ENCODE data around the gene FN3K.
"Not testable (repeated sequence)": the region's sequence is repeated elsewhere in the genome, so short reads cannot be mapped to it uniquely, and the experiment has no call there.

FN3K gene

GRCh38 chr17:82774456-82774855 is 39.0 kb downstream of the FN3K start:
- H3K4me1 ChIP-seq (ENCODE audit: control insufficient read depth in 2 of 2, insufficient read depth in 2 of 2, low read length in 2 of 2); H3K4me3 ChIP-seq (ENCODE audit: low read length in 2 of 2); H3K27ac ChIP-seq (ENCODE audit: low read depth in 2 of 2, low read length in 2 of 2): not testable (repeated sequence)

GRCh38 chr17:82775001-82775823 is 39.8 kb downstream of the FN3K start:
- Histone ChIP-seq H3K27me3 (ENCODE audit: control insufficient read depth in 2 of 2, insufficient read depth in 2 of 2, low read length in 2 of 2) (no peaks in the 10 kb centered on the region), H3K9ac (ENCODE audit: low read depth in 1 of 2, low read length in 2 of 2) (peak overlapping the region; percentile 0 to 24), H3K36me3 (ENCODE audit: control insufficient read depth in 2 of 2, insufficient read depth in 2 of 2, low read length in 2 of 2) (peaks cover 0 to 6% of the 10 kb centered on the region in 2 donors), H3K4me3 (ENCODE audit: low read length in 2 of 2) (peak overlapping the region in 1 of 2 donors; percentile 54), H3K4me1 (ENCODE audit: control insufficient read depth in 2 of 2, insufficient read depth in 2 of 2, low read length in 2 of 2) (peaks cover 0 to 10% of the 10 kb centered on the region in 2 donors), H3K27ac (ENCODE audit: low read depth in 2 of 2, low read length in 2 of 2) (no peak overlapping the region), H3K9me3 (ENCODE audit: control insufficient read depth in 2 of 2, low read length in 2 of 2) (no peaks in the 10 kb centered on the region)

More at GRCh38 chr17:82774456-82774855, 39.0 kb downstream of the FN3K start:
- not testable (repeated sequence) for H3K9me3 ChIP-seq (ENCODE audit: control insufficient read depth in 2 of 2, low read length in 2 of 2); H3K27me3 ChIP-seq (ENCODE audit: control insufficient read depth in 2 of 2, insufficient read depth in 2 of 2, low read length in 2 of 2); H3K36me3 ChIP-seq (ENCODE audit: control insufficient read depth in 2 of 2, insufficient read depth in 2 of 2, low read length in 2 of 2); H3K9ac ChIP-seq (ENCODE audit: low read depth in 1 of 2, low read length in 2 of 2)

DNA sequence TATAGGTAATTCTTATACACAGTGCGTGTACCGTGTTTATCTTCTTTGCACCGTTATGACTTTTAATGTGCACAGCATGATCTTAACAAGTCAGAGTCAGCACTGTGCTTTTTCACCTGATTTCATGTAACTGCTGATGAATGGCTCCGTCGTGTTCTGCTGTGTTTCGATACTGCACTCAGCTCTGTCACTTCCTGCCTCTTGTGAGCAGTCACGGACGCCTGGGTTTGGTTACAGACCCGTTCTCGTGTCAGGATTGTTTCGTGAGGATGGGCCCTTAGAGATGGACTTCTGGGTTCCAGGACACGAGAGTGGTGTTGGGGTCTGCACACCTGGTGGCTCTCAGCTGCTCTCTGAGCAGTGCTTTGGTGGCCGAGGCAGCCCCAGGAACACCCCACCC is 41.0 kb downstream of the FN3K start:
- no peaks in the 10 kb centered on the region for H3K9me3 ChIP-seq (ENCODE audit: control insufficient read depth in 2 of 2, low read length in 2 of 2)
- H3K27ac ChIP-seq (ENCODE audit: low read depth in 2 of 2, low read length in 2 of 2): no peak overlapping the region
- peaks cover 0 to 6% of the 10 kb centered on the region in 2 donors for H3K36me3 ChIP-seq (ENCODE audit: control insufficient read depth in 2 of 2, insufficient read depth in 2 of 2, low read length in 2 of 2)
- no peak overlapping the region for H3K9ac ChIP-seq (ENCODE audit: low read depth in 1 of 2, low read length in 2 of 2)
- no peaks in the 10 kb centered on the region for H3K27me3 ChIP-seq (ENCODE audit: control insufficient read depth in 2 of 2, insufficient read depth in 2 of 2, low read length in 2 of 2)
- no peak overlapping the region for H3K4me3 ChIP-seq (ENCODE audit: low read length in 2 of 2)
- H3K4me1 ChIP-seq (ENCODE audit: control insufficient read depth in 2 of 2, insufficient read depth in 2 of 2, low read length in 2 of 2): peaks cover 0 to 10% of the 10 kb centered on the region in 2 donors

DNA sequence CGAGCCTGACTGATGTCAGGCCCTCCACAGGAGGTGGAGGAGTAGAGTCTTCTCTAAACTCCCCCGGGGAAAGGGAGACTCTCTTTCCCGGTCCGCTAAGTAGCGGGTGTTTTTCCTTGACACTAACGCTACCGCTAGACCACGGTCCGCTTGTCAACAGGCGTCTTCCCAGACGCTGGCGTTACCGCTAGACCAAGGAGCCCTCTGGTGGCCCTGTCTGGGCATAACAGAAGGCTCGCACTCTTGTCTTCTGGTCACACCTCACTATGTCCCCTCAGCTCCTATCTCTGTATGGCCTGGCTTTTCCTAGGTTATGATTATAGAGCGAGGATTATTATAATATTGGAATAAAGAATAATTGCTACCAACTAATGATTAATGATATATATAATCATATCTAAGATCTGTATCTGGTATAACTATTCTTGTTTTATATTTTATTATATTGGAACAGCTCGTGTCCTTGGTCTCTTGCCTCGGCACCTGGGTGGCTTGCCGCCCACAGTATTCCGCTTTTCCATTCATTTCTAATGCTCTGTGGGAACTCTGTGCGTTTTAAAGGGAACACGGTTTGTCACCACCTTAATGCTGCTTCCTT is 42.5 kb downstream of the FN3K start:
- not testable (repeated sequence) for H3K4me1 ChIP-seq (ENCODE audit: control insufficient read depth in 2 of 2, insufficient read depth in 2 of 2, low read length in 2 of 2); H3K4me3 ChIP-seq (ENCODE audit: low read length in 2 of 2); H3K9ac ChIP-seq (ENCODE audit: low read depth in 1 of 2, low read length in 2 of 2); H3K9me3 ChIP-seq (ENCODE audit: control insufficient read depth in 2 of 2, low read length in 2 of 2); H3K27me3 ChIP-seq (ENCODE audit: control insufficient read depth in 2 of 2, insufficient read depth in 2 of 2, low read length in 2 of 2); H3K27ac ChIP-seq (ENCODE audit: low read depth in 2 of 2, low read length in 2 of 2)
- peaks cover 3 to 12% of the 10 kb centered on the region in 2 donors for H3K36me3 ChIP-seq (ENCODE audit: control insufficient read depth in 2 of 2, insufficient read depth in 2 of 2, low read length in 2 of 2)

GRCh38 chr17:82779541-82779940 is 44.1 kb downstream of the FN3K start:
- Histone ChIP-seq H3K9ac (ENCODE audit: low read depth in 1 of 2, low read length in 2 of 2) (no peak overlapping the region), H3K4me3 (ENCODE audit: low read length in 2 of 2) (no peak overlapping the region), H3K27me3 (ENCODE audit: control insufficient read depth in 2 of 2, insufficient read depth in 2 of 2, low read length in 2 of 2) (no peaks in the 10 kb centered on the region), H3K4me1 (ENCODE audit: control insufficient read depth in 2 of 2, insufficient read depth in 2 of 2, low read length in 2 of 2) (peaks cover 2 to 4% of the 10 kb centered on the region in 2 donors), H3K27ac (ENCODE audit: low read depth in 2 of 2, low read length in 2 of 2) (no peak overlapping the region), H3K9me3 (ENCODE audit: control insufficient read depth in 2 of 2, low read length in 2 of 2) (no peaks in the 10 kb centered on the region), H3K36me3 (ENCODE audit: control insufficient read depth in 2 of 2, insufficient read depth in 2 of 2, low read length in 2 of 2) (peaks cover 7 to 19% of the 10 kb centered on the region in 2 donors)

GRCh38 chr17:82780195-82780594 is 44.8 kb downstream of the FN3K start:
- Histone ChIP-seq H3K27ac (ENCODE audit: low read depth in 2 of 2, low read length in 2 of 2) (no peak overlapping the region), H3K4me3 (ENCODE audit: low read length in 2 of 2) (no peak overlapping the region), H3K9me3 (ENCODE audit: control insufficient read depth in 2 of 2, low read length in 2 of 2) (no peaks in the 10 kb centered on the region), H3K4me1 (ENCODE audit: control insufficient read depth in 2 of 2, insufficient read depth in 2 of 2, low read length in 2 of 2) (peaks cover 0 to 4% of the 10 kb centered on the region in 2 donors), H3K9ac (ENCODE audit: low read depth in 1 of 2, low read length in 2 of 2) (no peak overlapping the region), H3K27me3 (ENCODE audit: control insufficient read depth in 2 of 2, insufficient read depth in 2 of 2, low read length in 2 of 2) (no peaks in the 10 kb centered on the region), H3K36me3 (ENCODE audit: control insufficient read depth in 2 of 2, insufficient read depth in 2 of 2, low read length in 2 of 2) (peaks cover 7 to 21% of the 10 kb centered on the region in 2 donors)

DNA sequence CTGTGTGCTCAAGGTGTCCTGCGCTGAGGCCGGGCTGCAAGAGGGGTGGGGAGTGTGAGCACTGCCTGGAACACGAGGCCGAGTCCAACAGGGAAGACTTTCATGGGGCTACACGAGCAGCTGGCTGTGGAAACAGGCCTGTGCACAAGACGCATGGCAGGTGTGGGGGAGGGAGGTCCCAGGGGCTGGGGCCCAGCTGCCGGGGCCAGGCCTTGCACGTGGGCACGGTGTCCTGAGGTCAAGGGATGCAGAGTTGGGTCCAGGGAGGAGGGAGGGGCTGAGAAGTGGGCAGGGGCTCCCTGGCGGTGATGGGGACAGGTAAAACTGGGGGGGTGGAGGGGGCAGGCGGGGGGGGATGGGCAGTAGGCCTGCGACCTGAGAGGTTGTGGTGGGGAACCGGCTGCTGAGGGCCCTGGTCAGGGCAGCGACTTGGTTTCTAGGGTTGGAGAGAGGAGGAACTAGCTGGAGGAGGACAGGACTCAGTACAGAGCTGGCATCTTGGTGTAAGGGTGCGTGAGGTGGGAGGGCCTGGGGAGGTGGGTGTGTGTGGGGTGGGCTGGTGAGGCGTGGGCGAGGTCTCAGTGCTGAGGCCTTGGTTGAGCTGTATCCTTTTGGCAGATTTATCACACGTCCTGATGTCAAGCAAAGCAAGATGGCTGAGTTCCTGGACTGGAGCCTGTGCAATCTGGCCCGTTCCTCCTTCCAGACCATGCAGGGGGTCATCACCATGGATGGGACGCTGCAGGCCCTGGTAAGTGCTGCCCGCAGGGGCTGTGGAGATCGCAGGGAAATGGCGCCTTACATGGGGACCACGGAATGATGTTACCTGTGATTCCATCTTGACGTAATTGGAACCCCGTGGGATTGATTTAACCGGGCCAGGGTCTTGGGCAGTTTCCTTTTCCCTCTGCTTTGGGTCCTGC is 45.8 kb downstream of the FN3K start:
- no peak overlapping the region for H3K27ac ChIP-seq (ENCODE audit: low read depth in 2 of 2, low read length in 2 of 2)
- peaks cover 0 to 4% of the 10 kb centered on the region in 2 donors for H3K4me1 ChIP-seq (ENCODE audit: control insufficient read depth in 2 of 2, insufficient read depth in 2 of 2, low read length in 2 of 2)
- H3K9me3 ChIP-seq (ENCODE audit: control insufficient read depth in 2 of 2, low read length in 2 of 2): no peaks in the 10 kb centered on the region
- peaks cover 7 to 21% of the 10 kb centered on the region in 2 donors for H3K36me3 ChIP-seq (ENCODE audit: control insufficient read depth in 2 of 2, insufficient read depth in 2 of 2, low read length in 2 of 2)
- H3K4me3 ChIP-seq (ENCODE audit: low read length in 2 of 2): no peak overlapping the region
- H3K27me3 ChIP-seq (ENCODE audit: control insufficient read depth in 2 of 2, insufficient read depth in 2 of 2, low read length in 2 of 2): no peaks in the 10 kb centered on the region
- no peak overlapping the region for H3K9ac ChIP-seq (ENCODE audit: low read depth in 1 of 2, low read length in 2 of 2)

DNA sequence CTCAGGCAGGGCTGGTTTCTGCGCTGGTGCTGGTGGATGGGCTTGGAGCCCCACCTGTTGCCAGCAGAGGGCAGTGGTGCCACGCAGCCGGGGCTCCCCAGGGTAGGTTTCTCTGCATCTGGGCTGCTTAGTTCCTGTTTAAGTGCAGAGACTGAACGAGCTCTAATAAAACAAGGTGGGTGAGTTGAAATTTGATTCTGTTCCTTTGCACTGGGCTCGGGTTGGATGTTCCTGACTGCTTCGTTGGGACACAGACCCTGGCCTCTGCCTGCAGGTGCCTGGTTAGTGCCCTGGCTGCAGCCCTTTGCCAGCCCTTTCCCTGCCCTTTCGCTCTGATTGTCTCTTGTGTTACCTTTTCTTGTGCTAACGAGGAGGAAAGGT is 46.5 kb downstream of the FN3K start:
- Histone ChIP-seq H3K36me3 (ENCODE audit: control insufficient read depth in 2 of 2, insufficient read depth in 2 of 2, low read length in 2 of 2) (peaks cover 7 to 15% of the 10 kb centered on the region in 2 donors), H3K27ac (ENCODE audit: low read depth in 2 of 2, low read length in 2 of 2) (no peak overlapping the region), H3K9ac (ENCODE audit: low read depth in 1 of 2, low read length in 2 of 2) (peak overlapping the region in 1 of 2 donors; percentile 26), H3K4me3 (ENCODE audit: low read length in 2 of 2) (no peak overlapping the region), H3K9me3 (ENCODE audit: control insufficient read depth in 2 of 2, low read length in 2 of 2) (no peaks in the 10 kb centered on the region), H3K27me3 (ENCODE audit: control insufficient read depth in 2 of 2, insufficient read depth in 2 of 2, low read length in 2 of 2) (no peaks in the 10 kb centered on the region), H3K4me1 (ENCODE audit: control insufficient read depth in 2 of 2, insufficient read depth in 2 of 2, low read length in 2 of 2) (peaks cover 0 to 4% of the 10 kb centered on the region in 2 donors)

GRCh38 chr17:82782657-82783207 is 47.3 kb downstream of the FN3K start:
- H3K27me3 ChIP-seq (ENCODE audit: control insufficient read depth in 2 of 2, insufficient read depth in 2 of 2, low read length in 2 of 2): no peaks in the 10 kb centered on the region
- H3K9me3 ChIP-seq (ENCODE audit: control insufficient read depth in 2 of 2, low read length in 2 of 2): no peaks in the 10 kb centered on the region
- no peak overlapping the region for H3K27ac ChIP-seq (ENCODE audit: low read depth in 2 of 2, low read length in 2 of 2)
- no peak overlapping the region for H3K9ac ChIP-seq (ENCODE audit: low read depth in 1 of 2, low read length in 2 of 2)
- H3K4me3 ChIP-seq (ENCODE audit: low read length in 2 of 2): no peak overlapping the region
- peaks cover 0 to 4% of the 10 kb centered on the region in 2 donors for H3K4me1 ChIP-seq (ENCODE audit: control insufficient read depth in 2 of 2, insufficient read depth in 2 of 2, low read length in 2 of 2)
- H3K36me3 ChIP-seq (ENCODE audit: control insufficient read depth in 2 of 2, insufficient read depth in 2 of 2, low read length in 2 of 2): peaks cover 7 to 15% of the 10 kb centered on the region in 2 donors

Measured in mucosa of rectum (tissue), 2 donors.